GM19035 (cell line): ENCODE data around the gene SCAF8.
"Not testable (repeated sequence)": the region's sequence is repeated elsewhere in the genome, so short reads cannot be mapped to it uniquely, and the experiment has no call there.

ENCODE experiments used
- ATAC-seq: cut with Tn5 transposase; IDR thresholded peaks from one replicate; pipeline ENCODE4 v1.9.1; 2021; ENCODE audit not compliant: unreplicated experiment

SCAF8 gene

GRCh38 chr6:154779157-154779556 lies 45.9 kb downstream of the SCAF8 start:
- ATAC-seq = not testable (repeated sequence)

- ATAC-seq = no peak
Observed at GRCh38 chr6:154782193-154782592, 49.0 kb downstream of the SCAF8 start.

- ATAC-seq = no peak
Observed at GRCh38 chr6:154783229-154783628, 50.0 kb downstream of the SCAF8 start.

- ATAC-seq = no peak
Observed at GRCh38 chr6:154785075-154785474, 51.9 kb downstream of the SCAF8 start.

- ATAC-seq = no peak
Observed at GRCh38 chr6:154786144-154786868, 53.1 kb downstream of the SCAF8 start.

- no peak for ATAC-seq
Observed at GRCh38 chr6:154791556-154792317, 58.5 kb downstream of the SCAF8 start.

GRCh38 chr6:154792325-154792724 lies 59.1 kb downstream of the SCAF8 start:
- no peak for ATAC-seq

- no peak for ATAC-seq
Observed at GRCh38 chr6:154792761-154793160, 59.5 kb downstream of the SCAF8 start.

GRCh38 chr6:154796484-154796883 lies 63.3 kb downstream of the SCAF8 start:
- no peak for ATAC-seq

GRCh38 chr6:154797857-154798256 lies 64.6 kb downstream of the SCAF8 start:
- ATAC-seq = no peak

GRCh38 chr6:154800338-154800737 lies 67.1 kb downstream of the SCAF8 start:
- ATAC-seq = no peak

- ATAC-seq = no peak
Observed at GRCh38 chr6:154805288-154805911, 72.2 kb downstream of the SCAF8 start.

GRCh38 chr6:154806804-154807203 lies 73.6 kb downstream of the SCAF8 start:
- ATAC-seq = no peak

- ATAC-seq = not testable (repeated sequence)
Observed at GRCh38 chr6:154811663-154812062, 78.4 kb downstream of the SCAF8 start.

GRCh38 chr6:154814063-154814462 lies 80.8 kb downstream of the SCAF8 start:
- peak; percentile 71 for ATAC-seq

- ATAC-seq = no peak
Observed at GRCh38 chr6:154815938-154816820, 83.0 kb downstream of the SCAF8 start.

- no peak for ATAC-seq
Observed at GRCh38 chr6:154821099-154821498, 87.9 kb downstream of the SCAF8 start.

- no peak for ATAC-seq
Observed at GRCh38 chr6:154821638-154822037, 88.4 kb downstream of the SCAF8 start.

- ATAC-seq = no peak
Observed at GRCh38 chr6:154822947-154823558, 89.8 kb downstream of the SCAF8 start.

GRCh38 chr6:154824076-154824475 lies 90.9 kb downstream of the SCAF8 start:
- ATAC-seq = no peak

GRCh38 chr6:154829970-154830369 lies 96.8 kb downstream of the SCAF8 start:
- no peak for ATAC-seq
